ENCODE results near the gene YOD1. TPM values are rescaled to one million over a fixed set of nuclear protein-coding genes. Genes with fewer than 3 reads are reported as not detected.

Gene YOD1
- total RNA-seq, 1 experiment from 2014 or later: 12.5 TPM

DNA sequence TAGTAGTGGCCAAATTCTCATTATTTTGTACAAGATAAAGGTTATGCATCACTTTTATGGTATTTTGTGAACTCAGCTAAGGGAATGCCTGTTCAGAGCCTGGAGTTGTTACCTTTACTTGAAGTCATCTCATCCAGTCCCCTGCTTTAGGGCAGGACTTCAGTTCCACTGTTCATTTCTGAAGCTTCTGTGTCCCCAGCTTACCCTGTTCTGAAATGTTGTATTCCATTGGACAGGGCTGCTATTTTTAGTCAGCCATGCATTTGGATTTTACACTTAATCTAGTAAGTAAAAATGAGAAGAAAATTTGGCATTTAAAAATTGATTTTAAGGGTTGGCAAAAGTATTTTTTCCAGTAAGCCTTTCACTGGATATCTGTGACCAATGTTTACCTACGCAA lies 26.0 kb upstream of the YOD1 start:
- H3K9me3 ChIP-seq (ENCODE audit: insufficient read depth, low read depth): no peaks in the 10 kb centered on the region
- BruUV-seq (replicated peaks): no TSS peak
- H3K9me2 ChIP-seq (ENCODE audit: insufficient read depth): no peaks in the 10 kb centered on the region
- ChIA-PET CTCF (no interaction called here), POLR2A (ENCODE audit: unreplicated experiment) (no interaction called here)
- no peak overlapping the region for H3K4me3 ChIP-seq
- H3K79me2 ChIP-seq (ENCODE audit: low read depth): no peaks in the 10 kb centered on the region
- H2AFZ ChIP-seq: no peak overlapping the region
- no peaks in the 10 kb centered on the region; the same call in 1 of the 2 replicates for H3F3A ChIP-seq (ENCODE audit: insufficient read depth, low read depth)
- H3K36me3 ChIP-seq (ENCODE audit: low read depth): no peaks in the 10 kb centered on the region; the same call in 1 of the 2 replicates
- H3K4me1 ChIP-seq (replicated peaks; ENCODE audit: insufficient read depth): no peaks in the 10 kb centered on the region
- no peaks in the 10 kb centered on the region for H3K27me3 ChIP-seq (ENCODE audit: insufficient read depth, low read depth)
- no peak for TF ChIP-seq EZH2 (IDR thresholded peaks at IDR 0.05; ENCODE audit: low read depth)
- TF ChIP-seq, protein P1, sequence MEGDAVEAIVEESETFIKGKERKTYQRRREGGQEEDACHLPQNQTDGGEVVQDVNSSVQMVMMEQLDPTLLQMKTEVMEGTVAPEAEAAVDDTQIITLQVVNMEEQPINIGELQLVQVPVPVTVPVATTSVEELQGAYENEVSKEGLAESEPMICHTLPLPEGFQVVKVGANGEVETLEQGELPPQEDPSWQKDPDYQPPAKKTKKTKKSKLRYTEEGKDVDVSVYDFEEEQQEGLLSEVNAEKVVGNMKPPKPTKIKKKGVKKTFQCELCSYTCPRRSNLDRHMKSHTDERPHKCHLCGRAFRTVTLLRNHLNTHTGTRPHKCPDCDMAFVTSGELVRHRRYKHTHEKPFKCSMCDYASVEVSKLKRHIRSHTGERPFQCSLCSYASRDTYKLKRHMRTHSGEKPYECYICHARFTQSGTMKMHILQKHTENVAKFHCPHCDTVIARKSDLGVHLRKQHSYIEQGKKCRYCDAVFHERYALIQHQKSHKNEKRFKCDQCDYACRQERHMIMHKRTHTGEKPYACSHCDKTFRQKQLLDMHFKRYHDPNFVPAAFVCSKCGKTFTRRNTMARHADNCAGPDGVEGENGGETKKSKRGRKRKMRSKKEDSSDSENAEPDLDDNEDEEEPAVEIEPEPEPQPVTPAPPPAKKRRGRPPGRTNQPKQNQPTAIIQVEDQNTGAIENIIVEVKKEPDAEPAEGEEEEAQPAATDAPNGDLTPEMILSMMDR (conservative IDR thresholded peaks at IDR 0.05): no peak
- no peak overlapping the region for H3K27ac ChIP-seq
- DNase-seq: no peak
- intact Hi-C loops (cut with micrococcal nuclease; ENCODE audit: unreplicated experiment): loop anchor here (1.0 to 5.0 kb wide), 6 partner anchors 27 to 470 kb away; no protein-coding TSS in a partner anchor
- H4K20me1 ChIP-seq (ENCODE audit: insufficient read depth): no peaks in the 10 kb centered on the region
- no peak overlapping the region for H3K4me2 ChIP-seq

DNA sequence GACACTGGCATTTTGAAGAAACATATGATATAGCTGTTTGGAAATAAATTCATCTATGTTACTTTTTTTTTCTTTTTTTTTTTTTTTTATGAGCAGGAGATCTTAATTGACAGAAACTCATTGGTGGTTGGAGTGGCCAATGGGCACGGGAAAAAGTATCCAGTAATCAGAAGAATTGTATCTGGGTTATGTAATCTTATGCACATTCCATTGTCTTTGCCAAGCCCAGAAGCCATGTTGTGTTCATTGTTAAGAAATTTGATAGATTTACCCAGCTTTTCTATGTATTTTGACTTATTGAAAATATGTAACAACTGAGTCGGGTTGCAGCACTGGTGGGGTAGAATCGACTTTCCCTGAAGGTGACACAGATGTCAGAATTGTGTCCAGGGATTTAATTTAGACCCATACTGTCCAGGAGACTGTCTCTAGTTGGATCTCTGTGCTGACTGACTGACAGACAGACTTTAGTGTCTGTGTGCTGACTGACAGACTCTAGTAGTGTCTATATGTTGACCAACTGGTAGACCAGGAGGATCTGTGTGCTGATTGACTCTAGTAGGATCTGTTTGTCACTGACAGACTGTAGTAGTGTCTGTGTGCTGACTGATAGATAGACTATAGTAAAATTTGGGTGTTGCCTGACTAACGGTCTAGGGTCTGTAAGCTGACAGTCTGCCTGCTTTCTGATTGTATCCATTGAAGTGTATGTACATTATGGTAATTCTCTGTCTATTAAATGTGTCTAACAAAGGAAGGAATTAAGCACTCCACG lies 25.4 kb upstream of the YOD1 start:
- no peaks in the 10 kb centered on the region for H3K79me2 ChIP-seq (ENCODE audit: low read depth)
- H3K9me2 ChIP-seq (ENCODE audit: insufficient read depth): no peaks in the 10 kb centered on the region
- POLR2A ChIA-PET (ENCODE audit: unreplicated experiment): no interaction called here
- H3K4me1 ChIP-seq (replicated peaks; ENCODE audit: insufficient read depth): no peaks in the 10 kb centered on the region
- BruUV-seq (replicated peaks): no TSS peak
- H4K20me1 ChIP-seq (ENCODE audit: insufficient read depth): no peaks in the 10 kb centered on the region
- DNase-seq: peak in 1 of 2 experiments; percentile 19
- no peaks in the 10 kb centered on the region for H3K27me3 ChIP-seq (ENCODE audit: insufficient read depth, low read depth)
- H3K36me3 ChIP-seq (ENCODE audit: low read depth): no peaks in the 10 kb centered on the region; the same call in 1 of the 2 replicates
- H3K4me2 ChIP-seq: no peak overlapping the region
- CTCF ChIA-PET: interaction anchor here (0.6 kb wide), 1 partner anchor 489 kb away, joined by 4 read pairs; no protein-coding TSS in a partner anchor
- intact Hi-C loops (cut with micrococcal nuclease; ENCODE audit: unreplicated experiment): loop anchor here (2.0 to 5.0 kb wide), 4 partner anchors 349 to 469 kb away; no protein-coding TSS in a partner anchor
- H3K9me3 ChIP-seq (ENCODE audit: insufficient read depth, low read depth): no peaks in the 10 kb centered on the region
- no peak overlapping the region for H3K4me3 ChIP-seq
- no peak overlapping the region for H2AFZ ChIP-seq
- TF ChIP-seq EZH2 (IDR thresholded peaks at IDR 0.05; ENCODE audit: low read depth): no peak
- TF ChIP-seq, protein P1 (conservative IDR thresholded peaks at IDR 0.05): no peak
- H3F3A ChIP-seq (ENCODE audit: insufficient read depth, low read depth): no peaks in the 10 kb centered on the region; the same call in 1 of the 2 replicates
- H3K27ac ChIP-seq: no peak overlapping the region

- H3K9me2 ChIP-seq (ENCODE audit: insufficient read depth): no peaks in the 10 kb centered on the region
- no peak for DNase-seq
- ChIA-PET CTCF (interaction anchor here (0.6 to 1.3 kb wide), 2 partner anchors 127 to 163 kb away, joined by 3 to 4 read pairs; no protein-coding TSS in a partner anchor), POLR2A (ENCODE audit: unreplicated experiment) (no interaction called here)
- H3K4me3 ChIP-seq: no peak overlapping the region
- H3K79me2 ChIP-seq (ENCODE audit: low read depth): no peaks in the 10 kb centered on the region
- TF ChIP-seq EZH2 (IDR thresholded peaks at IDR 0.05; ENCODE audit: low read depth): no peak
- TF ChIP-seq, protein P1 (conservative IDR thresholded peaks at IDR 0.05): no peak
- H3K9me3 ChIP-seq (ENCODE audit: insufficient read depth, low read depth): no peaks in the 10 kb centered on the region
- H3K36me3 ChIP-seq (ENCODE audit: low read depth): no peaks in the 10 kb centered on the region; the same call in 1 of the 2 replicates
- no peak overlapping the region for H3K27ac ChIP-seq
- H3K4me2 ChIP-seq: no peak overlapping the region
- BruUV-seq (replicated peaks): no TSS peak
- no peaks in the 10 kb centered on the region for H3K27me3 ChIP-seq (ENCODE audit: insufficient read depth, low read depth)
- H4K20me1 ChIP-seq (ENCODE audit: insufficient read depth): no peaks in the 10 kb centered on the region
- H3F3A ChIP-seq (ENCODE audit: insufficient read depth, low read depth): no peaks in the 10 kb centered on the region
- intact Hi-C loops (cut with micrococcal nuclease; ENCODE audit: unreplicated experiment): no loop called here
- H3K4me1 ChIP-seq (replicated peaks; ENCODE audit: insufficient read depth): no peaks in the 10 kb centered on the region
- no peak overlapping the region for H2AFZ ChIP-seq
Observed at GRCh38 chr1:207073906-207074820, 23.2 kb upstream of the YOD1 start.

Data from PC-9 (cell line).